ENCODE measurements around the gene FBXW4.

FBXW4 gene

DNA sequence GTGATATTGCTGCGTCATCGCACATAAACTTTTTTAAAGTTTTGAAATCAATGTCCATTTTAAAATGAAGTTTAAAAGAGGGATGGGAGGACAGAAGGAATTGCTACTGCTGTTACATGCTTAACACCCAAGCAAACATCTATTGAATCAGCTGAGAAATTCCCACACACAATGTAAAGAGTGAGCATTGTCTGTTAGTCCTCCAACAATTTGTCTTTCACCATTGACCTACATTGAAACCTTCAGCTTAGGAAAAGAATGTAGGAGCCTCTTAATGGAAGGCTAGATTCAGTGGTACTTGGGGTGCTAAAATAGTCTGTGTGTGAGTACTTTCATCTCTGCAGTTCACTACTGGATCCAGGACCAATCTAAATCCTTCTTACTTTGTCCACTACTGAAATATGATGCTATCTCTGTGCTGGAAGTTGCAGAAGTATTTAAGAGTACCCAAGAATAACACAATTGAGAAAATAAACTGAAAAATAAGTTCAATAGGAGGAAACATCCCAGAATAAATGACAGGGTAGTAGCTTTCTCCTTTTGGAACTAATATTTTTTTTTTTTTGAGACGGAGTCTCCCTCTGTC is 23.8 kb upstream of the FBXW4 start:
- TF ChIP-seq HDGF (IDR thresholded peaks at IDR 0.05; ENCODE audit: borderline replicate concordance) (no peak), SUZ12 (IDR thresholded peaks at IDR 0.05) (no peak), SP1 (IDR thresholded peaks at IDR 0.05) (no peak), ARNT (IDR thresholded peaks at IDR 0.05) (no peak), LEF1 (IDR thresholded peaks at IDR 0.05; ENCODE audit: borderline replicate concordance) (no peak), FOXK2 (IDR thresholded peaks at IDR 0.05) (no peak)
- CTCF ChIA-PET: no interaction called here
- DNase-seq (ENCODE audit: extremely low spot score): no peak
- POLR2A ChIA-PET: no interaction called here

DNA sequence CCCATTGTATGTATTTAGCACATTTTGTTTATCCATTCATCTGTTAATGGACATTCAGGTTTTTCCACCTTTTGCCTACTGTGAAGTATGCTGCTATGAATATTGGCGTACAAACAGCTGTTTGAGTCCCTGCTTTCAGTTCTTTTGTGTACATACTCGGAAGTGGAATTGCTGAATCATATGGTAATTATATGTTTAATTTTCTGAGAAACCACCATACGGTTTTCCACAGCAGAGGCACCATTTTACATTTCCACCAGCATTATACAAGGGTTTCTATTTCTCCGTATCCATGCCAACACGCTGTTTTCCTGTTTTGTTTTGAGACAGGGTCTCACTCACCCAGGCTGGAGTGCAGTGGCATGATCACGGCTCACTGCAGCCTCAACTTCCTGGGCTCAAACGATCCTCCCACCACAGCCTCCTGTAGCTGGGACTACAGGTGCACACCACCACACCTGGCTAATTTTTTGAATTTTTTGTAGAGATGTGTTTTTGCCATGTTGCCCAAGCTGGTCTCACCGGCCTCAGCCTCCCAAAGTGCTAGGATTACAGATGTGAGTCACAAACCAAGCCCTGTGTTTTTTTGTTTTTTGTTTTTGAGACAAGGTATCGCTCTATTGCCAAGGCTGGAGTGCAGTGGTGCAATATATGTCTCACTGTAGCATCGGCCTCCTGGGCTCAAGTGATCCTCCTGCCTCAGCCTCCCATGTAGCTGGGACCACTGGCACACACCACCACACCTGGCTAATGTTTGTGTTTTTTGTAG is 22.1 kb upstream of the FBXW4 start:
- ChIA-PET CTCF (no interaction called here), POLR2A (no interaction called here)

DNA sequence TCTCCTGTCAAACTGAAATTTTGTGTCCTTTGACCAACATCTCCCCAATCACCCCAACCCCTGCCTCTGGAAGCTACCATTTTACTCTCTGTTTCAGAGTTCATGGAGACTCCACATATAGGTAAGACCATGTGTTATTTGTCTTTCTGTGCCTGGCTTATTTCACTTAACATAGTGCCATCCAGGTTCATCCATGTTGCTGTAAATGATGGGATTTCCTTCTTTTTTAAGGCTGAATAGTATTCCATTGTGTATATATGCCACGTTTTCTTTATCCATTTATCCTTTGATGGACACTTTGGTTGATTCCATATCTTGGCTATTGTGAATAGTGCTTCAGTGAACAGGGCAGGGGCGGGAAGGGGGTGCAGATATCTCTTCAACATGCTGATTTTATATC is 18.0 kb upstream of the FBXW4 start:
- CTCF ChIA-PET: interaction anchor here (0.7 to 1.5 kb wide), 2 partner anchors 24 to 110 kb away, joined by 3 to 4 read pairs; no protein-coding TSS in a partner anchor
- POLR2A ChIA-PET: no interaction called here
- DNase-seq (ENCODE audit: extremely low spot score): no peak
- TF ChIP-seq HDGF (IDR thresholded peaks at IDR 0.05; ENCODE audit: borderline replicate concordance) (no peak), SP1 (IDR thresholded peaks at IDR 0.05) (no peak), ZNF384 (IDR thresholded peaks at IDR 0.05) (no peak)

More for the DNA sequence above, 22.1 kb upstream of the FBXW4 start:
- TF ChIP-seq ARNT (IDR thresholded peaks at IDR 0.05): no peak
- no peak for TF ChIP-seq NFRKB (IDR thresholded peaks at IDR 0.05)
- TF ChIP-seq ELF4 (IDR thresholded peaks at IDR 0.05): no peak
- TF ChIP-seq HDGF (IDR thresholded peaks at IDR 0.05; ENCODE audit: borderline replicate concordance): no peak
- TF ChIP-seq FOXA1 (IDR thresholded peaks at IDR 0.05): no peak
- TF ChIP-seq BHLHE40 (IDR thresholded peaks at IDR 0.05; ENCODE audit: borderline replicate concordance): no peak
- DNase-seq (ENCODE audit: extremely low spot score): no peak

- no peak for TF ChIP-seq FOXA1 (IDR thresholded peaks at IDR 0.05)
- TF ChIP-seq LEF1 (IDR thresholded peaks at IDR 0.05; ENCODE audit: borderline replicate concordance): no peak
- TF ChIP-seq TARDBP (IDR thresholded peaks at IDR 0.05): no peak
- TF ChIP-seq BHLHE40 (IDR thresholded peaks at IDR 0.05; ENCODE audit: borderline replicate concordance): no peak
- no peak for TF ChIP-seq ZNF384 (IDR thresholded peaks at IDR 0.05)
- TF ChIP-seq ELF4 (IDR thresholded peaks at IDR 0.05): no peak
- no peak for TF ChIP-seq FOXM1 (IDR thresholded peaks at IDR 0.05; ENCODE audit: borderline replicate concordance)
- DNase-seq (ENCODE audit: extremely low spot score): no peak
- CTCF ChIA-PET: no interaction called here
- POLR2A ChIA-PET: interaction anchor here (0.7 to 1.5 kb wide), 2 partner anchors 17 to 108 kb away, joined by 3 to 5 read pairs; partner anchors contain the start of gene OGA
These were observed 15.8 kb upstream of the FBXW4 start for GRCh38 chr10:101710793-101711192.

DNA sequence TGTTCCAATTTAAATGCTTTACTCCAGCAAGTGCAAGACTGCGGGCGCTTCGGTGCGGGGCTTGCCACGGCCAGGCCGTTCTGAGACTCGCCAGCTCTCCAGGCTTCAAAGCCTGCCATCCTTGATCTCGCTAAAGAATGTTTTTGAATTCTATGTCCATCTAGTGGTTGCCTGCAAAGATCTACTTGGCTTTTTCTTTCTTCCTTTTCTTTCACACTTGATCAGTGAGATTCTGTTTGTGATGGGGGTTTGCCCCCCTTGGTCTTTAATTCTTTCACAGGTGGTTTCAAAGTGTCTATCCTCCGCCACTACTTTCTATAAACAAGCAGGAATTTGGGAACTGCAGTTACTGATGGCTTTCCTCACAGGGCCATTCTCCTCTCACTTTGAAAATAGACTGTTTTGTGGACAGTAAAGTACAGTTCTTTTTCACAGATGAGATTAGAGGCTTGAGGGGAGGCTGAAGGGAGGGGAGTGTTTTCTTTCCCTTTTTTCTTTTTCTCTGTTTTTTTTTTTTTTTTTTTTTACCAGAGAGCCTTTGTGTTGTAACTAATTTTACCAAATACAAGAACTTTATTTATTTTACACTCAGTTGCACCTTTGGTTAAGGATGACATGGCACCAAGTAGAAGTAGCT is 15.2 kb upstream of the FBXW4 start:
- peak; percentile 62; the same call in 1 of the 2 replicates for TF ChIP-seq ZNF384 (IDR thresholded peaks at IDR 0.05)
- TF ChIP-seq TARDBP (IDR thresholded peaks at IDR 0.05): no peak
- POLR2A ChIA-PET: interaction anchor here (0.7 to 1.6 kb wide), 2 partner anchors 15 to 108 kb away, joined by 3 to 5 read pairs; partner anchors contain the start of genes FBXW4 and OGA
- DNase-seq (ENCODE audit: extremely low spot score): peak; percentile 47

GRCh38 chr10:101709359-101710058 is 14.5 kb upstream of the FBXW4 start:
- no peak for DNase-seq (ENCODE audit: extremely low spot score)
- ChIA-PET POLR2A (interaction anchor here (0.9 to 1.6 kb wide), 2 partner anchors 14 to 16 kb away, joined by 5 to 7 read pairs; partner anchors contain the start of gene FBXW4), CTCF (interaction anchor here (0.6 to 1.2 kb wide), 5 partner anchors 13 to 1535 kb away, joined by 3 to 4 read pairs (median 3); no protein-coding TSS in a partner anchor)

More for the DNA sequence above, 15.2 kb upstream of the FBXW4 start:
- CTCF ChIA-PET: interaction anchor here (1.1 to 1.2 kb wide), 2 partner anchors 12 to 15 kb away, joined by 3 read pairs; no protein-coding TSS in a partner anchor

More at GRCh38 chr10:101709359-101710058, 14.5 kb upstream of the FBXW4 start:
- TF ChIP-seq L3MBTL2 (conservative IDR thresholded peaks at IDR 0.05) (no peak), FOXK2 (IDR thresholded peaks at IDR 0.05) (no peak), SUZ12 (IDR thresholded peaks at IDR 0.05) (no peak), NFRKB (IDR thresholded peaks at IDR 0.05) (no peak), FOXA1 (IDR thresholded peaks at IDR 0.05) (no peak), TARDBP (IDR thresholded peaks at IDR 0.05) (no peak), ZNF384 (IDR thresholded peaks at IDR 0.05) (no peak; the same call in 1 of the 2 replicates), ELF4 (IDR thresholded peaks at IDR 0.05) (no peak), LEF1 (IDR thresholded peaks at IDR 0.05; ENCODE audit: borderline replicate concordance) (no peak), FOXM1 (IDR thresholded peaks at IDR 0.05; ENCODE audit: borderline replicate concordance) (no peak), PKNOX1 (IDR thresholded peaks at IDR 0.05) (no peak), BHLHE40 (IDR thresholded peaks at IDR 0.05; ENCODE audit: borderline replicate concordance) (no peak), CTBP1 (IDR thresholded peaks at IDR 0.05; ENCODE audit: borderline replicate concordance) (no peak), SP1 (IDR thresholded peaks at IDR 0.05) (no peak), ARNT (IDR thresholded peaks at IDR 0.05) (no peak)

Measured in HEK293T (cell line).